Small intestine (tissue), 7 donors: Measurements from ENCODE around the gene ME1. TPM values are rescaled to one million over a fixed set of nuclear protein-coding genes. Genes with fewer than 3 reads are reported as not detected.
"Not testable (repeated sequence)": the region's sequence is repeated elsewhere in the genome, so short reads cannot be mapped to it uniquely, and the experiment has no call there.

Source experiments
- DNase-seq, 2 donors: peaks; one replicate each; pipeline versions ENCODE4 v3.0.0 to v3.0.0-alpha.2; 2013
- FAIRE-seq: peaks from 2 replicates; lab custom pipeline; 2012; peaks lifted over from hg19 to GRCh38; lab: Jason Lieb, UNC
- H3K27ac ChIP-seq, 3 donors: one replicate each; pipeline ENCODE4 v1.5.1; 2013; ENCODE audit warnings: low read length in 2 of 3, mild to moderate bottlenecking in 2 of 3, control low read depth in 1 of 3, inconsistent platforms in 1 of 3, low read depth in 1 of 3, moderate library complexity in 1 of 3
- H3K27me3 ChIP-seq, 3 donors: one replicate each; pipeline ENCODE4 v1.6.1; 2013; ENCODE audit warnings: low read length in 3 of 3, inconsistent platforms in 1 of 3; ENCODE audit not compliant: control insufficient read depth in 3 of 3, insufficient read depth in 3 of 3
- H3K36me3 ChIP-seq, 3 donors: one replicate each; pipeline ENCODE4 v1.6.1; 2013; ENCODE audit warnings: low read length in 3 of 3, inconsistent platforms in 1 of 3, low read depth in 1 of 3, mild to moderate bottlenecking in 1 of 3, moderate library complexity in 1 of 3; ENCODE audit not compliant: control insufficient read depth in 3 of 3, insufficient read depth in 2 of 3
- H3K4me1 ChIP-seq, 3 donors: one replicate each; pipeline ENCODE4 v1.6.1; 2013; ENCODE audit warnings: low read length in 2 of 3, inconsistent platforms in 1 of 3, low read depth in 1 of 3, mild to moderate bottlenecking in 1 of 3, moderate library complexity in 1 of 3; ENCODE audit not compliant: control insufficient read depth in 3 of 3, insufficient read depth in 2 of 3
- H3K4me3 ChIP-seq, 3 donors: one replicate each; pipeline ENCODE4 v1.5.1; 2013; ENCODE audit warnings: low read length in 3 of 3, control low read depth in 1 of 3, inconsistent platforms in 1 of 3, low read depth in 1 of 3, mild to moderate bottlenecking in 1 of 3, moderate library complexity in 1 of 3
- H3K9me3 ChIP-seq, 2 donors: one replicate each; pipeline ENCODE4 v1.6.1; 2013; ENCODE audit warnings: low read depth in 1 of 2, low read length in 1 of 2; ENCODE audit not compliant: control insufficient read depth in 2 of 2, insufficient read depth in 1 of 2
- WGBS, 3 donors: extraction: QIAGEN DNeasy Blood & Tissue Kit; methylation state at CpG; one replicate each; pipeline ENCODE4 v1.1.7; 2013; 5-methylcytosine and 5-hydroxymethylcytosine counted together
- polyA plus RNA-seq, 4 donors: library from polyadenylated mRNA; stranded (reverse) in 3 of 4; unstranded in 1 of 4; fragments of 200-250 nt in 3 of 4; fragments of 120-200 nt in 1 of 4; gene quantifications; one replicate each; pipeline versions ENCODE4 v1.2.1 to v1.2.3, GENCODE V29; 2013
- donor health status: healthy with polysubstance abuse.
- donor health status: control.
- donor health status: control.
- donor health status: Bipolar disorder and iron deficiency.
- donor health status: healthy.

Gene ME1
- polyA plus RNA-seq, 4 donors = 9.6 to 48.3 (median 15.6) TPM

DNA sequence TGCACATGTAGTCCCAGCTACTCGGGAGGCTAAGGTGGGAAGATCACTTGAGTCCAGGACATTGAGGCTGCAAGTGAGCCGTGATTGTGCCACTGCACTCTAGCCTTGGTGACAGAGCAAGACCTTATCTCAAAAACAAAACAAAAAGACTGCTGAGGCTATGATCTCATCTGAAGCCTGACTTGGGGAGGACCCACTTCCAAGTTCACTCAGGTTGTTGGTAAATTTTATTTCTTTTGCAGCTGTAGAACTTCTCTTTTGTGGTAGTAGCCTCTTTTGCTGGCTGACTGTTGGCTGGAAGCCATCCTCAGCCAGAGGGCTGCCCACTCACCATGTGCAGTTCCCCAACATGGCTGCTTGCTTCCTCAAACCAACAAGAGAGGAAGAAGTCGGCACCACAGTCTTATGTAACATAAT is 36.8 kb upstream of the ME1 start:
- Histone ChIP-seq H3K27me3 (no peaks in the 10 kb centered on the region), H3K36me3 (no peaks in the 10 kb centered on the region), H3K4me3 (no peak overlapping the region), H3K27ac (no peak overlapping the region), H3K9me3 (no peaks in the 10 kb centered on the region), H3K4me1 (peaks cover 0 to 30% (median 0%) of the 10 kb centered on the region in 3 donors)
- DNase-seq (no peak), FAIRE-seq (no peak)
- 63 to 75% (median 69%) methylated on average over 3 of the region's 3 CpGs for WGBS, 3 donors

DNA sequence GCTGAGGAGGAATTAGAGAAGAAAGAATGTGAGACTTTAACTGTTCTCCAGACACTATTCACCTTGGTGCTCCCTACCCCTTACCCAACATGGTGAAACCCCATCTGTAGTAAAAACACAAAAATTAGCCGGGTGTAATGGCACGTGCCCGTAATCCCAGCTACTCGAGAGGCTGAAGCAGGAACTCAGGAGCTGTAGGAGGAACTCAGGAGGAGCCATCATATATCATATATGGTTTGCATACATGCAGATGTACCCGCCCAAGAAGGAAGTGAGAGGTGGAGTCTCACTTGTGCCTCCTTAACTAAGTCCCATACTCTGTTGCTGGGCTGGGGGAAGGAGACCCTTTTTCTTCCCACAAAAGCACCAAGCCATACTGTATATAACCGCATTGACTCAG is 35.5 kb upstream of the ME1 start:
- DNase-seq = no peak
- WGBS, 3 donors = 90 to 93% (median 92%) methylated on average over 6 of the region's 6 CpGs
- Histone ChIP-seq H3K4me1 (peaks cover 0 to 30% (median 0%) of the 10 kb centered on the region in 3 donors), H3K9me3 (no peaks in the 10 kb centered on the region), H3K27me3 (no peaks in the 10 kb centered on the region), H3K36me3 (no peaks in the 10 kb centered on the region), H3K4me3 (no peak overlapping the region), H3K27ac (no peak overlapping the region)
- FAIRE-seq = no peak

DNA sequence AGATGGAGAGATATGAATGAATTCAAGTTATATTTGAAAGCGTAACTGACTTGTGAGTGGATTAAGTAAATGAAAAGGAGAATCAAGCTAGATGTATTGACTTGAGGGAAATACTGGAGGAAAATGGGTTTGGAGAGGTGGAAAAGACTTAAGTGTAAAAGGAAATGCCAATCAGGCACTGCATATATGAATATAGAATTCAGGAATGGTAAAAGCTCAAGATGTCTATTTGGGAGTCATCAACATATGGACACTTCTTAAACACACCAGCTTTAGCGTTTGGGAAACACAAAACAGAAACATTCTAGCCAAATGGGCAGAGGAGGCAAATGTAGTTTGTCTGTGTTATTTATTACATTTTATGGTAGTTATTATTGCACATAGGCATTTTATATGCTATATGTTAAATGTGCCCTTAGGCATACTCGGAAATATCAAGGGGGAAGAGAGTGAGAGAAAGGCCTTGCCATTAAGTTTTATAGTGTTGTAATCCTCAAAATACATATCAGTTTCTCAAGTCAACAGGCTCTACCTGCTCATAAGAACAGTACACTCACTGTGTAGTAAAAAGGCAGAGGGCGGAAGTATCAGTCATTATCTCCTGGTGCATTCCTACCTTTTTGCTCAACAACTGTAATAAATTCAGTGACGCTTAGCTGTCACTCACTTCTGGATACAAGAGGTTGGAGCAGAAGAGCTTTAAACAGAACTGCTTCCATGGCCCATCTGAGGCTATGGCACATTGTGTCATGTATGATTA is 33.7 kb upstream of the ME1 start:
- no peak for FAIRE-seq

DNA sequence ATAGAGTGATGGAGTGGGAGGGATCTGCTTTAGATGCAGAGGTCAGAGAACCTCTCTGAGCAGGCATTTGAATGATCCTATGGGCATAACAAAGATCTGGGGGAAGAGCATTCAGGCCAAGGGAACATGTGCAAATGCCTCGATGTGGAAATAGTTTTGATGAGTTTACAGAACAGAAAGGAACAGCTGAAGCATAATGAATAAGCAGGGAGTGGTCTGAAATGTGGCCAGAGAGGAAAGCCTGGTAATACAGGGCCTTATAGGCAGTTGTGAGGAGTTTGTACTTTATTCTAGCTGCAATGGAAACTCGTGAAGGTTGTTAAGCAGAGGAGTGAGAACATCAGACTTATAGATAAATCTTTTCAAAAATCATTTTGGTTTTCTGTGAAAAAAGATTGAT is 33.0 kb upstream of the ME1 start:
- peak overlapping the region in 1 of 3 donors; percentile 79 for H3K27ac ChIP-seq
- DNase-seq = peak; percentile 45 to 66

More for the DNA sequence above, 33.7 kb upstream of the ME1 start:
- H3K27me3 ChIP-seq = no peaks in the 10 kb centered on the region
- peaks cover 0 to 31% (median 0%) of the 10 kb centered on the region in 3 donors for H3K4me1 ChIP-seq
- peak; percentile 92 to 93 for DNase-seq
- 29 to 68% (median 51%) methylated on average over 5 of the region's 5 CpGs for WGBS, 3 donors
- no peaks in the 10 kb centered on the region for H3K9me3 ChIP-seq
- H3K27ac ChIP-seq = peak overlapping the region in 2 of 3 donors; percentile 36 to 79
- H3K36me3 ChIP-seq = no peaks in the 10 kb centered on the region
- no peak overlapping the region for H3K4me3 ChIP-seq

DNA sequence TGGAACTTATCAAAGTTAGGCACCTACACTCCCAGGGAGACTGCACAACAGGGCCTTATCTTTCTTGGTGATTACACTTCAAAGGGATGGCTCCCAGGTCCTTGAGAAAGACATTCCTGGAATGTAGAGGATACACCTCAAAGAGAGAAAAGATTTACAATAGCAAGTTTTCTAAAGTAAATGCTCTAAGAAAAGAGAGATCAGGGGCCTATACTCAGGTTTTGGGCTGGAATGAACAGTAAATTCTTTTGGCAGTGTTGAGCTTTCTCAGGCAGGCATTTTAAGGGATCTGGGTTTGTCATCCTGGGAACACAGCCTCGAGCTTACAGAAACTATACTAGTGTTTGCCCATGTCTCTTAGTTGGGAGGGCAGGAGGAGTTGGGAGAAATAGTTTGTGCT is 31.7 kb upstream of the ME1 start:
- Histone ChIP-seq H3K4me3 (no peak overlapping the region), H3K27me3 (no peaks in the 10 kb centered on the region), H3K4me1 (peaks cover 0 to 32% (median 0%) of the 10 kb centered on the region in 3 donors), H3K27ac (peak overlapping the region in 1 of 3 donors; percentile 46), H3K36me3 (no peaks in the 10 kb centered on the region), H3K9me3 (no peaks in the 10 kb centered on the region)
- FAIRE-seq (no peak), DNase-seq (peak in 1 of 2 donors; percentile 28)
- WGBS, 3 donors = 35 to 60% (median 50%) methylated on average over 1 of the region's 1 CpG

More for the DNA sequence above, 33.0 kb upstream of the ME1 start:
- Histone ChIP-seq H3K4me1 (peaks cover 0 to 32% (median 0%) of the 10 kb centered on the region in 3 donors), H3K4me3 (no peak overlapping the region), H3K9me3 (no peaks in the 10 kb centered on the region), H3K36me3 (no peaks in the 10 kb centered on the region), H3K27me3 (no peaks in the 10 kb centered on the region)
- no peak for FAIRE-seq
- WGBS, 3 donors = 8 to 38% (median 16%) methylated on average over 2 of the region's 2 CpGs

DNA sequence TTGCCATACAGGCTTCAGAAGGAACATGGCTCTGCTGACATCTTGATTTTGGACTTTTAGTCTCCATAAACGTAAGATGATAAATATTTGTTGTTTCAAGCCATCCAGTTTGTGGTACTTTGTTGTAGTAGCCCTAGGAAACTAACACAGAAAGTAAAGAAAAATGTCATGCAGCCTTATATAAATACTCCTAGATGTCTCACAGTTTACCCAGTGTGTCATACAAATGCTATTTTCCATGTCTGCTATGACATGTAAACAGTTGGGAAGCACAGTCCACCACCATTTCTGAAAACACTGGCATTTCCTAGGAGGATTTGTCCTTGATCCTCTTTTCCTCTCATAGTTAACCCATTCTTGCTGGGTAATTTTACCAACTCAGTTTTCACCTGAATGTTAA is 30.6 kb upstream of the ME1 start:
- 39 to 74% (median 57%) methylated on average over 1 of the region's 1 CpG for WGBS, 3 donors
- H3K27me3 ChIP-seq = no peaks in the 10 kb centered on the region
- H3K9me3 ChIP-seq = no peaks in the 10 kb centered on the region
- DNase-seq (no peak), FAIRE-seq (no peak)
- H3K4me3 ChIP-seq = no peak overlapping the region
- peaks cover 0 to 28% (median 0%) of the 10 kb centered on the region in 3 donors for H3K4me1 ChIP-seq
- no peaks in the 10 kb centered on the region for H3K36me3 ChIP-seq
- no peak overlapping the region for H3K27ac ChIP-seq

DNA sequence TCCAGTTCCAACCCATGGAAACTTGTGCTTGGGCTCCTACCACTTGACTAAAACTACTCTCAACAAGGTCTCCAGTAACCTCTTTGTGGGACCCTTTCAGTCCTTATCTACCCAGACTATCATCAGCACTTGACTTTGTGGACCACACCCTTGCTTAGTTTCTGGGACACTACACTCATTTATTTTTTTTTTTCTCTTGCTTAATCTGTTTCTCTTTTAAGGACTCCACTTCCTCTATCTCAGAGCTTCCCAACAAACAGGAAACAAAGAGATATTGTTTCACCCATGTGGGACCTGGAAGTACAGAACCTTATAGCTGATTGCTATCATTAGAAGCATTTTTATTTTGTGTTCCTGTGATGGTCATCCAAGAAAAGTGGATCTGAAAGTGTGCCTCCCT is 28.8 kb upstream of the ME1 start:
- Histone ChIP-seq H3K9me3 (no peaks in the 10 kb centered on the region), H3K4me1 (peaks cover 0 to 18% (median 0%) of the 10 kb centered on the region in 3 donors), H3K27me3 (no peaks in the 10 kb centered on the region), H3K36me3 (no peaks in the 10 kb centered on the region), H3K4me3 (no peak overlapping the region), H3K27ac (no peak overlapping the region)
- no peak for FAIRE-seq
- DNase-seq = no peak

DNA sequence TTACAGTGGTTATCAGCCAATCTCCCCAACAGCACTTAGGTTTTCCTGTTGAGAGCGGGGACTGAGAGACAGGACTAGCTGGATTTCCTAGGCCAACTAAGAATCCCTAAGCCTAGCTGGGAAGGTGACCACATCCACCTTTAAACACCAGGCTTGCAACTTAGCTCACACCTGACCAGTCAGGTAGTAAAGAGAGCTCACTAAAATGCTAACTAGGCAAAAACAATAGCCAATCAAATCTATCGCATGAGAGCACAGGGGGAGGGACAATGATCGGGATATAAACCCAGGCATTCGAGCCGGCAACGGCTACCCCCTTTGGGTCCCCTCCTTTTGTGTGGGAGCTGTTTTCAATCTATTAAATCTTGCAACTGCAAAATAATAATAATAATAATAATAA is 19.2 kb upstream of the ME1 start:
- H3K9me3 ChIP-seq, FAIRE-seq, H3K36me3 ChIP-seq, H3K27me3 ChIP-seq, H3K4me3 ChIP-seq, DNase-seq, H3K4me1 ChIP-seq, H3K27ac ChIP-seq: not testable (repeated sequence)
- WGBS, 3 donors = 94 to 97% (median 97%) methylated on average over 6 of the region's 6 CpGs
